Inflammatory macrophage treated with lipopolysaccharide for 4 hours (primary cell): Measurements from ENCODE around the gene ZNF410.

Experiments
- DNase-seq: peaks from one replicate; pipeline ENCODE4 v3.0.0-alpha.2; 2020

The ZNF410 gene

GRCh38 chr14:73958591-73958990 lies 71.9 kb downstream of the ZNF410 start:
- DNase-seq = no peak

GRCh38 chr14:73961192-73961591 lies 74.5 kb downstream of the ZNF410 start:
- no peak for DNase-seq

- DNase-seq = no peak
These were observed 78.6 kb downstream of the ZNF410 start for GRCh38 chr14:73965216-73965615.

GRCh38 chr14:73968885-73969284 lies 82.2 kb downstream of the ZNF410 start:
- DNase-seq = no peak

- DNase-seq = no peak
These were observed 86.8 kb downstream of the ZNF410 start for GRCh38 chr14:73973497-73973896.

GRCh38 chr14:73976125-73976524 lies 89.5 kb downstream of the ZNF410 start:
- DNase-seq = no peak

GRCh38 chr14:73977896-73978295 lies 91.2 kb downstream of the ZNF410 start:
- no peak for DNase-seq
